ELR (cell line): ENCODE measurements around the gene ARHGEF6.
"Not testable (repeated sequence)": the region's sequence is repeated elsewhere in the genome, so short reads cannot be mapped to it uniquely, and the experiment has no call there.

Source experiments
- DNase-seq: peaks from one replicate; pipeline ENCODE4 v3.0.0-alpha.2; 2015; ENCODE audit warnings: low read depth

The ARHGEF6 gene

GRCh38 chrX:136780763-136781162, at the start of gene ARHGEF6:
TSS of gene ARHGEF6 (minus strand) at chrX:136780932. CDS start at chrX:136780882, 50 bp downstream.
- peak; percentile 38 for DNase-seq

GRCh38 chrX:136829413-136829812, 48.7 kb upstream of the ARHGEF6 start:
- DNase-seq = no peak

- DNase-seq = no peak
These were observed 48.1 kb upstream of the ARHGEF6 start for GRCh38 chrX:136828830-136829229.

GRCh38 chrX:136827026-136827425, 46.3 kb upstream of the ARHGEF6 start:
- no peak for DNase-seq

GRCh38 chrX:136825771-136826170, 45.0 kb upstream of the ARHGEF6 start:
- no peak for DNase-seq

GRCh38 chrX:136823175-136823574, 42.4 kb upstream of the ARHGEF6 start:
- peak; percentile 73 for DNase-seq

GRCh38 chrX:136822337-136823095, 41.8 kb upstream of the ARHGEF6 start:
- peak; percentile 40 for DNase-seq

- DNase-seq = not testable (repeated sequence)
These were observed 39.0 kb upstream of the ARHGEF6 start for GRCh38 chrX:136819756-136820155.

- no peak for DNase-seq
These were observed 38.4 kb upstream of the ARHGEF6 start for GRCh38 chrX:136819031-136819703.

- peak; percentile 59 for DNase-seq
These were observed 36.2 kb upstream of the ARHGEF6 start for GRCh38 chrX:136816975-136817374.

GRCh38 chrX:136814847-136815750, 34.4 kb upstream of the ARHGEF6 start:
- no peak for DNase-seq

- DNase-seq = no peak
These were observed 31.6 kb upstream of the ARHGEF6 start for GRCh38 chrX:136812286-136812685.

GRCh38 chrX:136810493-136810892, 29.8 kb upstream of the ARHGEF6 start:
- no peak for DNase-seq

GRCh38 chrX:136806891-136807410, 26.2 kb upstream of the ARHGEF6 start:
- DNase-seq = no peak

- no peak for DNase-seq
These were observed 21.8 kb upstream of the ARHGEF6 start for GRCh38 chrX:136802515-136802914.

- DNase-seq = no peak
These were observed 17.1 kb upstream of the ARHGEF6 start for GRCh38 chrX:136797787-136798186.

GRCh38 chrX:136795132-136795531, 14.4 kb upstream of the ARHGEF6 start:
- DNase-seq = not testable (repeated sequence)

GRCh38 chrX:136794660-136795059, 13.9 kb upstream of the ARHGEF6 start:
- not testable (repeated sequence) for DNase-seq

- DNase-seq = no peak
These were observed 13.3 kb upstream of the ARHGEF6 start for GRCh38 chrX:136794080-136794479.

GRCh38 chrX:136789856-136790255, 9.1 kb upstream of the ARHGEF6 start:
- no peak for DNase-seq

GRCh38 chrX:136784231-136784630, 3.5 kb upstream of the ARHGEF6 start:
- DNase-seq = no peak

- no peak for DNase-seq
These were observed 2.4 kb upstream of the ARHGEF6 start for GRCh38 chrX:136783159-136783558.
